K562 (cell line): Measurements from ENCODE around the gene ACTBL2.

Experiments
- ETV5 ChIP-seq: sonication (generic); formaldehyde crosslinking; IDR thresholded peaks from 2 replicates; pipeline ENCODE4 v1.4.0; 2020; ENCODE audit warnings: low read depth, mild to moderate bottlenecking, missing genetic modification reagents
- SMARCC2 ChIP-seq: fragments of 450-650 bp; IDR thresholded peaks from 2 replicates; pipeline ENCODE4 v1.6.1; 2017; ENCODE audit warnings: antibody characterized with exemption, moderate library complexity, mild to moderate bottlenecking, low read depth
- ZNF589 ChIP-seq: fragments of 200-800 bp; sonication (Bioruptor generic); IDR thresholded peaks from 2 replicates; pipeline ENCODE4 v1.6.1; 2016; ENCODE audit warnings: low read depth, missing genetic modification characterization, missing compliant biosample characterization
- TF ChIP-seq, protein P1 (sequence below): sonication (generic); formaldehyde crosslinking; IDR thresholded peaks from 2 replicates; pipeline ENCODE4 v1.8.1; 2023; ENCODE audit warnings: mild to moderate bottlenecking, missing genetic modification reagents

DNA sequence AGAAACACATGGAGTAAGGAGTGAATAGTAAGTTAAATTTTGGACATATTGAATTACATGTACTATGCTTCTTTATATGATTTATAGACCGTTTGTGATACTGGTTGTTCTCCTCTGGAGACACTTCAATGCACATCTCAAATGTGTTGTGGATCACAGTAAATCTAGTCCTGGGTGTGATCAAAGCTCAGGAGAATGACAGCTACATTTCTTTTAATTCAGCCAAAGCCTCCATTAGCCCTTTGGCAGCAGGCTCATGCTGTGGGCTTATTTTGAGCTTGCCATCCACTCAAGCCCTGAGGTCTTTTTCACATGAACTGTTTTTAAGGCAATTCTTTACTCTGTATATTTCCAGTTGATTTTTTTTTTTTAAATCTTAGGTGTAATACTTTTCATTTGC, 34.6 kb upstream of the ACTBL2 start:
- TF ChIP-seq ZNF589 (CRISPR knock-in tag), result no peak
- TF ChIP-seq ETV5 (CRISPR knock-in tag), result no peak
- TF ChIP-seq, protein P1, sequence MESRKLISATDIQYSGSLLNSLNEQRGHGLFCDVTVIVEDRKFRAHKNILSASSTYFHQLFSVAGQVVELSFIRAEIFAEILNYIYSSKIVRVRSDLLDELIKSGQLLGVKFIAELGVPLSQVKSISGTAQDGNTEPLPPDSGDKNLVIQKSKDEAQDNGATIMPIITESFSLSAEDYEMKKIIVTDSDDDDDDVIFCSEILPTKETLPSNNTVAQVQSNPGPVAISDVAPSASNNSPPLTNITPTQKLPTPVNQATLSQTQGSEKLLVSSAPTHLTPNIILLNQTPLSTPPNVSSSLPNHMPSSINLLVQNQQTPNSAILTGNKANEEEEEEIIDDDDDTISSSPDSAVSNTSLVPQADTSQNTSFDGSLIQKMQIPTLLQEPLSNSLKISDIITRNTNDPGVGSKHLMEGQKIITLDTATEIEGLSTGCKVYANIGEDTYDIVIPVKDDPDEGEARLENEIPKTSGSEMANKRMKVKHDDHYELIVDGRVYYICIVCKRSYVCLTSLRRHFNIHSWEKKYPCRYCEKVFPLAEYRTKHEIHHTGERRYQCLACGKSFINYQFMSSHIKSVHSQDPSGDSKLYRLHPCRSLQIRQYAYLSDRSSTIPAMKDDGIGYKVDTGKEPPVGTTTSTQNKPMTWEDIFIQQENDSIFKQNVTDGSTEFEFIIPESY, result no peak
- TF ChIP-seq SMARCC2, result no peak
